Right lobe of liver (tissue), 4 donors: ENCODE data around the gene TTC39C.

Experiments
- CTCF ChIP-seq, 4 donors: fragments of 200-600 bp in 3 of 4; fragments of 450-650 bp in 1 of 4; IDR thresholded peaks; one replicate each; pipeline versions ENCODE4 v1.5.1 to v1.8.0; 2016 to 2022; ENCODE audit warnings: antibody characterized with exemption in 4 of 4, mild to moderate bottlenecking in 2 of 4
- POLR2A ChIP-seq: fragments of 450-650 bp; IDR thresholded peaks from one replicate; pipeline ENCODE4 v1.6.1; 2017; ENCODE audit warnings: antibody characterized with exemption, mild to moderate bottlenecking
- donor health status: DM: no; HTN: no; CAD: no.
- donor health status: DM: no; HTN: no; CAD: no.
- donor health status: DM: no; HTN: yes; CAD: no.

- TF ChIP-seq CTCF (IDR thresholded peaks at IDR 0.05) (no peak), POLR2A (no peak)
Measured at GRCh38 chr18:24103320-24104021, 88.9 kb downstream of the TTC39C start.
